Lung (tissue), 12 donors: Measurements from ENCODE around the gene ZAR1L. TPM values are rescaled to one million over a fixed set of nuclear protein-coding genes. Genes with fewer than 3 reads are reported as not detected.
A peak's percentile ranks its signal among the peaks of the same experiment; 100 is the strongest.

Experiments
- ATAC-seq: fragments of 200-7000 bp; cut with Tn5 transposase; one replicate; pipeline ENCODE4 v1.9.1; 2020; ENCODE audit warnings: moderate number of reproducible peaks; ENCODE audit not compliant: insufficient read depth, low FRiP score
- DNase-seq, 3 donors: peaks; one replicate each; pipeline ENCODE4 v3.0.0-alpha.2; 2013 to 2017
- H3K27ac ChIP-seq, 2 donors: one replicate each; pipeline ENCODE4 v1.5.1; 2013; ENCODE audit warnings: mild to moderate bottlenecking in 2 of 2, moderate library complexity in 2 of 2, control low read depth in 1 of 2, inconsistent platforms in 1 of 2, low read depth in 1 of 2, low read length in 1 of 2
- H3K27me3 ChIP-seq, 3 donors: one replicate each; pipeline ENCODE4 v1.5.1; 2013; ENCODE audit warnings: low read length in 2 of 3; ENCODE audit not compliant: control insufficient read depth in 3 of 3, insufficient read depth in 3 of 3
- H3K36me3 ChIP-seq, 4 donors: one replicate each; pipeline ENCODE4 v1.5.1; 2013; ENCODE audit warnings: low read length in 4 of 4, mild to moderate bottlenecking in 1 of 4, moderate library complexity in 1 of 4; ENCODE audit not compliant: control insufficient read depth in 4 of 4, insufficient read depth in 4 of 4
- H3K4me1 ChIP-seq, 5 donors: one replicate each; pipeline ENCODE4 v1.5.1; 2013; ENCODE audit warnings: low read length in 5 of 5, mild to moderate bottlenecking in 2 of 5, moderate library complexity in 1 of 5; ENCODE audit not compliant: control insufficient read depth in 5 of 5, insufficient read depth in 5 of 5
- H3K4me3 ChIP-seq: one replicate; pipeline ENCODE4 v1.5.1; 2013; ENCODE audit warnings: mild to moderate bottlenecking, control low read depth, moderate library complexity
- H3K9ac ChIP-seq, 2 donors: one replicate each; pipeline ENCODE4 v1.5.1; 2013; ENCODE audit warnings: low read length in 2 of 2, control low read depth in 1 of 2; ENCODE audit not compliant: insufficient read depth in 1 of 2
- H3K9me3 ChIP-seq, 4 donors: one replicate each; pipeline ENCODE4 v1.5.1; 2013; ENCODE audit warnings: low read length in 3 of 4, mild to moderate bottlenecking in 1 of 4, moderate library complexity in 1 of 4; ENCODE audit not compliant: control insufficient read depth in 4 of 4, insufficient read depth in 3 of 4
- CTCF ChIP-seq: IDR thresholded peaks from 2 replicates; pipeline ENCODE4 v1.5.1; 2012; ENCODE audit warnings: mild to moderate bottlenecking; ENCODE audit errors: control extremely low read depth, extremely low read depth
- WGBS, 2 donors: extraction: QIAGEN DNeasy Blood & Tissue Kit; methylation state at CpG; one replicate each; pipeline ENCODE4 v1.1.7; 2013; 5-methylcytosine and 5-hydroxymethylcytosine counted together
- polyA plus RNA-seq, 2 donors: library from polyadenylated mRNA; stranded (reverse); fragments of 200-250 nt; gene quantifications; one replicate each; pipeline ENCODE4 v1.2.1, GENCODE V29; 2013
- total RNA-seq, 2 donors: library from RNA; depleted of rRNA in 1 of 2; stranded (reverse); fragments of >200 nt in 1 of 2; gene quantifications; one replicate each; pipeline ENCODE4 v1.2.1, GENCODE V29; 2014 to 2021
- donor health status: control.
- donor health status: control.
- donor health status: Bipolar disorder and iron deficiency.
- donor health status: healthy.
- donor health status: DM: yes; HTN: yes; CAD: no.

ZAR1L gene
- total and polyA plus RNA-seq, 4 donors = not detected

GRCh38 chr13:32316501-32316900 is 1.3 kb upstream of the ZAR1L start:
- H3K4me1 ChIP-seq = peaks cover 0 to 2% (median 0%) of the 10 kb centered on the region in 5 donors
- 43 to 58% methylated on average over 6 of the region's 6 CpGs for WGBS, 2 donors
- H3K27me3 ChIP-seq = no peaks in the 10 kb centered on the region
- DNase-seq (no peak), ATAC-seq (no peak)
- H3K9ac ChIP-seq = peak overlapping the region in 1 of 2 donors; percentile 99
- no peaks in the 10 kb centered on the region for H3K9me3 ChIP-seq
- no peak overlapping the region for H3K4me3 ChIP-seq
- no peak overlapping the region for H3K27ac ChIP-seq
- no peak for TF ChIP-seq CTCF
- H3K36me3 ChIP-seq = no peaks in the 10 kb centered on the region

GRCh38 chr13:32316028-32316339 is 821 bp upstream of the ZAR1L start:
- ATAC-seq (no peak), DNase-seq (no peak)
- H3K27me3 ChIP-seq = no peaks in the 10 kb centered on the region
- peaks cover 0 to 2% (median 0%) of the 10 kb centered on the region in 5 donors for H3K4me1 ChIP-seq
- peak overlapping the region; percentile 75 for H3K4me3 ChIP-seq
- H3K36me3 ChIP-seq = no peaks in the 10 kb centered on the region
- WGBS, 2 donors = 1% methylated on average over 13 of the region's 13 CpGs
- no peak for TF ChIP-seq CTCF
- H3K27ac ChIP-seq = peak overlapping the region; percentile 12 to 98
- no peaks in the 10 kb centered on the region for H3K9me3 ChIP-seq
- H3K9ac ChIP-seq = peak overlapping the region; percentile 98 to 99

- WGBS, 2 donors = 41 to 64% methylated on average over 32 of the region's 32 CpGs
- peak overlapping the region; percentile 98 to 99 for H3K9ac ChIP-seq
- peak overlapping the region; percentile 86 to 98 for H3K27ac ChIP-seq
- DNase-seq (peak in 2 of 3 donors; percentile 63 to 78), ATAC-seq (peak; percentile 20)
- H3K4me3 ChIP-seq = peak overlapping the region; percentile 55
- TF ChIP-seq CTCF = no peak
- H3K4me1 ChIP-seq = peaks cover 0 to 2% (median 0%) of the 10 kb centered on the region in 5 donors
- H3K36me3 ChIP-seq = no peaks in the 10 kb centered on the region
- H3K27me3 ChIP-seq = no peaks in the 10 kb centered on the region
- H3K9me3 ChIP-seq = no peaks in the 10 kb centered on the region
Observed at GRCh38 chr13:32314271-32315237, 609 bp downstream of the ZAR1L start.
